ENCODE data around the gene TRIM32. TPM values are rescaled to one million over a fixed set of nuclear protein-coding genes. Genes with fewer than 3 reads are reported as not detected.

The TRIM32 gene
- total RNA-seq, 1 donor from 2014 or later = 21.4 TPM

GRCh38 chr9:116644091-116644688, 42.9 kb upstream of the TRIM32 start:
- TF ChIP-seq CTCF (conservative IDR thresholded peaks at IDR 0.05) = no peak
- Mint-ChIP-seq H3K36me3 (ENCODE audit: low read depth) (no peaks in the 10 kb centered on the region), H3K27ac (ENCODE audit: unreplicated experiment) (no peak overlapping the region), H3K4me1 (no peaks in the 10 kb centered on the region), H3K9me3 (no peaks in the 10 kb centered on the region), H3K27me3 (ENCODE audit: low read depth) (no peaks in the 10 kb centered on the region), H3K4me3 (no peak overlapping the region)
- DNase-seq (ENCODE audit: low read depth, low spot score) = no peak

- TF ChIP-seq CTCF (conservative IDR thresholded peaks at IDR 0.05) = peak; percentile 68
- no peaks in the 10 kb centered on the region for H3K27me3 Mint-ChIP-seq (ENCODE audit: low read depth)
- H3K27ac Mint-ChIP-seq (ENCODE audit: unreplicated experiment) = no peak overlapping the region
- DNase-seq (ENCODE audit: low read depth, low spot score) = no peak
- no peaks in the 10 kb centered on the region for H3K4me1 Mint-ChIP-seq
- no peak overlapping the region for H3K4me3 Mint-ChIP-seq
- H3K36me3 Mint-ChIP-seq (ENCODE audit: low read depth) = no peaks in the 10 kb centered on the region
- H3K9me3 Mint-ChIP-seq = no peaks in the 10 kb centered on the region
Measured at GRCh38 chr9:116646661-116647514, 40.2 kb upstream of the TRIM32 start.

GRCh38 chr9:116647515-116647809, 39.6 kb upstream of the TRIM32 start:
- TF ChIP-seq CTCF (conservative IDR thresholded peaks at IDR 0.05) = peak; percentile 18
- DNase-seq (ENCODE audit: low read depth, low spot score) = no peak
- Mint-ChIP-seq H3K27me3 (ENCODE audit: low read depth) (no peaks in the 10 kb centered on the region), H3K27ac (ENCODE audit: unreplicated experiment) (no peak overlapping the region), H3K9me3 (no peaks in the 10 kb centered on the region), H3K4me3 (no peak overlapping the region), H3K36me3 (ENCODE audit: low read depth) (no peaks in the 10 kb centered on the region), H3K4me1 (no peaks in the 10 kb centered on the region)

- Mint-ChIP-seq H3K27me3 (ENCODE audit: low read depth) (no peaks in the 10 kb centered on the region), H3K36me3 (ENCODE audit: low read depth) (no peaks in the 10 kb centered on the region), H3K9me3 (no peaks in the 10 kb centered on the region), H3K4me1 (no peaks in the 10 kb centered on the region), H3K27ac (ENCODE audit: unreplicated experiment) (no peak overlapping the region), H3K4me3 (no peak overlapping the region)
- TF ChIP-seq CTCF (conservative IDR thresholded peaks at IDR 0.05) = no peak
- no peak for DNase-seq (ENCODE audit: low read depth, low spot score)
Measured at GRCh38 chr9:116653348-116654058, 33.6 kb upstream of the TRIM32 start.

DNA sequence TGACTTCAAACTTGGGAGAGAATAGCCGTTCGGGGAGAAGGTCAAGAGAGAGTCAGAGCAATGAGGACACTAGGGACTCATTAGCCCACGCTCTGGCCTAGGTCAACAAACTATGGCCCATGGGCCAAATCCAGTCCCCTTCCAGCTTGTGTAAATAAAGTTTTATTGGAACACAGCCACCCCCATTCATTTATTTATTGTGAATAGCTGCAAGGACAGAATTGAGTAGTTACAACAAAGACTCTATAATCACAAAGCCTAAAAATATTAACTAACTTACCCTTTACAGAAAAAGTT, 33.1 kb upstream of the TRIM32 start:
- no peak for TF ChIP-seq CTCF (conservative IDR thresholded peaks at IDR 0.05)
- Mint-ChIP-seq H3K9me3 (no peaks in the 10 kb centered on the region), H3K27me3 (ENCODE audit: low read depth) (no peaks in the 10 kb centered on the region), H3K4me1 (no peaks in the 10 kb centered on the region), H3K36me3 (ENCODE audit: low read depth) (no peaks in the 10 kb centered on the region), H3K4me3 (no peak overlapping the region), H3K27ac (ENCODE audit: unreplicated experiment) (no peak overlapping the region)
- no peak for DNase-seq (ENCODE audit: low read depth, low spot score)
